SK-N-SH (cell line): ENCODE measurements around the gene LRP1. TPM values are rescaled to one million over a fixed set of nuclear protein-coding genes. Genes with fewer than 3 reads are reported as not detected.

Experiments used
- CTCF ChIA-PET: fragments of 300-600, 350-600 bp; formaldehyde crosslinking; extraction: SDS; loops from one replicate; lab custom pipeline; 2021; lab: Yijun Ruan, JAX
- POLR2A ChIA-PET: fragments of 350-600 bp; sonication (Branson Sonifier 250); formaldehyde crosslinking; extraction: SDS; loops from one replicate; lab custom pipeline; 2020; ENCODE audit warnings: antibody characterized with exemption, inconsistent platforms; lab: Yijun Ruan, JAX
- DNase-seq: peaks from one replicate; pipeline ENCODE4 v3.0.0; 2012
- H2AFZ ChIP-seq: fragments of 200-600 bp; sonication (generic); 2 replicates; pipeline ENCODE4 v1.8.1; 2016; ENCODE audit warnings: antibody characterized with exemption, mild to moderate bottlenecking, low read depth
- H3F3A ChIP-seq: fragments of 200-600 bp; sonication (generic); replicated peaks from 2 replicates; pipeline ENCODE3; 2016; ENCODE audit warnings: antibody characterized with exemption, mild to moderate bottlenecking; ENCODE audit not compliant: insufficient read depth
- H3K27ac ChIP-seq, 2 experiments: fragments of 200-500 bp in 1 of 2; fragments of 200-600 bp in 1 of 2; sonication (Bioruptor generic) in 1 of 2; sonication (generic), shearing (Covaris generic) in 1 of 2; 2 replicates each; pipeline versions ENCODE4 v1.5.1 to v1.6.1; 2014 to 2016; ENCODE audit warnings: low read depth in 2 of 2, inconsistent platforms in 1 of 2, low read length in 1 of 2, mild to moderate bottlenecking in 1 of 2, mixed read lengths in 1 of 2
- H3K27me3 ChIP-seq: fragments of 200-600 bp; sonication (generic), shearing (Covaris generic); 2 replicates; pipeline ENCODE4 v1.6.1; 2016; ENCODE audit warnings: mixed run types; ENCODE audit not compliant: insufficient read depth
- H3K36me3 ChIP-seq, 2 experiments: fragments of 200-500 bp in 1 of 2; fragments of 200-600 bp in 1 of 2; sonication (Bioruptor generic) in 1 of 2; sonication (generic) in 1 of 2; replicated peaks in 1 of 2; 2 replicates each; pipeline versions ENCODE3 to v1.5.1; 2014 to 2016; ENCODE audit warnings: low read length in 1 of 2, mild to moderate bottlenecking in 1 of 2; ENCODE audit not compliant: insufficient read depth in 2 of 2, control insufficient read depth in 1 of 2
- H3K4me1 ChIP-seq, 2 experiments: fragments of 200-500 bp in 1 of 2; fragments of 200-600 bp in 1 of 2; sonication (Bioruptor generic) in 1 of 2; sonication (generic), shearing (Covaris generic) in 1 of 2; 2 replicates each; pipeline versions ENCODE4 v1.5.1 to v1.6.1; 2014 to 2016; ENCODE audit warnings: low read depth in 1 of 2, low read length in 1 of 2, mixed run types in 1 of 2; ENCODE audit not compliant: insufficient read depth in 2 of 2, control insufficient read depth in 1 of 2
- H3K4me2 ChIP-seq: fragments of 200-600 bp; sonication (generic), shearing (Covaris generic); 2 replicates; pipeline ENCODE4 v1.6.1; 2017; ENCODE audit warnings: mixed run types
- H3K4me3 ChIP-seq, 2 experiments: fragments of 200-500 bp in 1 of 2; fragments of 200-600 bp in 1 of 2; sonication (Bioruptor generic) in 1 of 2; sonication (generic), shearing (Covaris generic) in 1 of 2; 2 replicates each; pipeline versions ENCODE4 v1.5.1 to v1.8.1; 2014 to 2016; ENCODE audit warnings: low read depth in 2 of 2, inconsistent platforms in 1 of 2, low read length in 1 of 2, mild to moderate bottlenecking in 1 of 2, mixed read lengths in 1 of 2, moderate library complexity in 1 of 2
- H3K79me2 ChIP-seq: fragments of 200-600 bp; sonication (generic); 2 replicates; pipeline ENCODE4 v1.8.1; 2017; ENCODE audit warnings: mild to moderate bottlenecking; ENCODE audit not compliant: insufficient read depth
- H3K9ac ChIP-seq: fragments of 200-600 bp; sonication (generic); 2 replicates; pipeline ENCODE4 v1.6.1; 2017; ENCODE audit warnings: mixed run types
- H3K9me2 ChIP-seq: fragments of 200-600 bp; sonication (generic); 2 replicates; pipeline ENCODE4 v1.6.1; 2017; ENCODE audit warnings: mixed run types
- H3K9me3 ChIP-seq: fragments of 200-600 bp; sonication (generic); 2 replicates; pipeline ENCODE4 v1.6.1; 2017; ENCODE audit warnings: mixed run types, mild to moderate bottlenecking, moderate library complexity
- H4K20me1 ChIP-seq: fragments of 200-600 bp; sonication (generic); 2 replicates; pipeline ENCODE4 v1.6.1; 2017; ENCODE audit warnings: mild to moderate bottlenecking, mixed run types; ENCODE audit not compliant: insufficient read depth
- CHD2 ChIP-seq: fragments of 150-350 bp; IDR thresholded peaks from 2 replicates; pipeline ENCODE4 v1.6.1; 2018; ENCODE audit warnings: low read length; ENCODE audit not compliant: partially characterized antibody
- ELF1 ChIP-seq: IDR thresholded peaks from 2 replicates; pipeline ENCODE4 v1.4.0; 2012
- EP300 ChIP-seq, 2 experiments: IDR thresholded peaks; 2 replicates each; pipeline versions ENCODE4 v1.4.0 to v1.6.1; 2012; ENCODE audit warnings: borderline replicate concordance in 1 of 2, low read depth in 1 of 2, low read length in 1 of 2
- EZH2phosphoT487 ChIP-seq: fragments of 200-600 bp; sonication (generic); IDR thresholded peaks from 2 replicates; pipeline ENCODE4 v1.6.1; 2017; ENCODE audit warnings: low read depth, mixed run types, mild to moderate bottlenecking, antibody characterized with exemption, moderate library complexity, borderline replicate concordance
- FOXJ3 ChIP-seq: sonication (generic); formaldehyde crosslinking; IDR thresholded peaks from 2 replicates; pipeline ENCODE4 v1.5.1; 2020; ENCODE audit warnings: mild to moderate bottlenecking, missing genetic modification reagents
- FOXM1 ChIP-seq: IDR thresholded peaks from 2 replicates; pipeline ENCODE4 v1.4.0; 2012; ENCODE audit warnings: low read depth, mild to moderate bottlenecking
- GABPA ChIP-seq: IDR thresholded peaks from 2 replicates; pipeline ENCODE4 v1.4.0; 2012; ENCODE audit warnings: low read depth, mild to moderate bottlenecking
- IRF3 ChIP-seq: fragments of 150-350 bp; IDR thresholded peaks from 2 replicates; pipeline ENCODE4 v1.6.1; 2016; ENCODE audit warnings: mild to moderate bottlenecking, low read depth, low read length
- MXI1 ChIP-seq: IDR thresholded peaks from 2 replicates; pipeline ENCODE4 v1.6.1; 2012; ENCODE audit warnings: mild to moderate bottlenecking, low read depth, low read length, improper control_type of control experiment
- NRF1 ChIP-seq: IDR thresholded peaks from 2 replicates; pipeline ENCODE4 v1.6.1; 2012; ENCODE audit warnings: low read depth, mild to moderate bottlenecking, low read length
- PBX3 ChIP-seq: IDR thresholded peaks from 2 replicates; pipeline ENCODE4; 2012
- RAD21 ChIP-seq: IDR thresholded peaks from 2 replicates; pipeline ENCODE4 v1.6.1; 2012; ENCODE audit warnings: mild to moderate bottlenecking, low read length
- RCOR1 ChIP-seq: fragments of 150-350 bp; IDR thresholded peaks from 2 replicates; pipeline ENCODE4 v1.6.1; 2017; ENCODE audit warnings: antibody characterized with exemption, low read length
- RFX5 ChIP-seq: IDR thresholded peaks from 2 replicates; pipeline ENCODE4 v1.6.1; 2012; ENCODE audit warnings: mild to moderate bottlenecking, improper control_type of control experiment, low read length
- RXRA ChIP-seq: IDR thresholded peaks from 2 replicates; pipeline ENCODE4 v1.4.0; 2012; ENCODE audit warnings: low read depth, mild to moderate bottlenecking, borderline replicate concordance
- SIN3A ChIP-seq: IDR thresholded peaks from 2 replicates; pipeline ENCODE4 v1.6.1; 2012; ENCODE audit warnings: low read depth, mild to moderate bottlenecking, low read length, moderate library complexity, borderline replicate concordance
- USF1 ChIP-seq: IDR thresholded peaks from 2 replicates; pipeline ENCODE4 v1.4.0; 2012; ENCODE audit warnings: low read depth, borderline replicate concordance
- YY1 ChIP-seq: IDR thresholded peaks from 2 replicates; pipeline ENCODE4 v1.4.0; 2012; ENCODE audit warnings: low read depth, mild to moderate bottlenecking
- ZBTB33 ChIP-seq: IDR thresholded peaks from 2 replicates; pipeline ENCODE4 v1.4.0; 2012; ENCODE audit warnings: low read depth, borderline replicate concordance
- WGBS: methylation state at CpG from one replicate; pipeline ENCODE4 v1.1.6; 2017; ENCODE audit warnings: low lambda C conversion rate; 5-methylcytosine and 5-hydroxymethylcytosine counted together
- polyA plus RNA-seq, 3 experiments: library from polyadenylated mRNA; depleted of rRNA; stranded (reverse); fragments of >200 nt; gene quantifications; 2 replicates each; pipeline ENCODE4 v1.2.3, GENCODE V29; 2012

The LRP1 gene
- polyA plus RNA-seq, 1 of the 3 experiments (the other 2 are of a cell fraction) = 55.0 TPM

GRCh38 chr12:57225680-57226210, 97.5 kb downstream of the LRP1 start:
- Histone ChIP-seq H3F3A (no peaks in the 10 kb centered on the region), H3K4me2 (no peak overlapping the region), H3K4me3 (no peak overlapping the region), H3K36me3 (no peaks in the 10 kb centered on the region), H3K27ac (no peak overlapping the region), H3K4me1 (peaks cover 0 to 13% of the 10 kb centered on the region in 2 experiments; a peak in 1 of 4 replicates), H3K9me2 (no peaks in the 10 kb centered on the region), H3K9ac (no peak overlapping the region), H3K79me2 (peaks cover 13% of the 10 kb centered on the region), H3K9me3 (no peaks in the 10 kb centered on the region), H2AFZ (no peak overlapping the region), H4K20me1 (no peaks in the 10 kb centered on the region), H3K27me3 (peaks cover 13% of the 10 kb centered on the region; the same call in 1 of the 2 replicates)
- WGBS = 91% methylated on average over 16 of the region's 18 CpGs
- TF ChIP-seq GABPA = no peak
- TF ChIP-seq PBX3 = no peak
- no peak for TF ChIP-seq IRF3
- no peak for TF ChIP-seq EZH2phosphoT487
- no peak for TF ChIP-seq MXI1
- TF ChIP-seq RAD21 = no peak
- TF ChIP-seq RCOR1 = no peak
- no peak for TF ChIP-seq NRF1
- ChIA-PET POLR2A (interaction anchor here (0.9 to 2.0 kb wide), 2 partner anchors 14 to 16 kb away, joined by 3 to 9 read pairs; no protein-coding TSS in a partner anchor), CTCF (interaction anchor here (0.8 to 31.5 kb wide), 5 partner anchors 13 to 229 kb away, joined by 3 to 937 read pairs (median 6); partner anchors contain the start of genes INHBE and NXPH4)
- no peak for DNase-seq

- no peak overlapping the region for H3K4me3 ChIP-seq
- DNase-seq = no peak
- no peaks in the 10 kb centered on the region for H3K9me2 ChIP-seq
- H3K36me3 ChIP-seq = peaks cover 3 to 5% of the 10 kb centered on the region in 2 experiments
- no peak overlapping the region for H2AFZ ChIP-seq
- no peaks in the 10 kb centered on the region for H4K20me1 ChIP-seq
- peaks cover 0 to 19% of the 10 kb centered on the region in 2 experiments; a peak in 1 of 4 replicates for H3K4me1 ChIP-seq
- H3K27me3 ChIP-seq = peaks cover 3% of the 10 kb centered on the region; the same call in 1 of the 2 replicates
- H3K9me3 ChIP-seq = no peaks in the 10 kb centered on the region
- H3F3A ChIP-seq = no peaks in the 10 kb centered on the region
- TF ChIP-seq YY1 (no peak), RCOR1 (no peak), RXRA (no peak), NRF1 (no peak), CHD2 (no peak), RAD21 (no peak), ELF1 (no peak), MXI1 (no peak), RFX5 (no peak), GABPA (no peak), SIN3A (no peak), FOXM1 (no peak), PBX3 (no peak), ZBTB33 (no peak), USF1 (no peak), EP300 (IDR thresholded peaks at IDR 0.05; ENCODE audit: borderline replicate concordance in 1 of 2, low read depth in 1 of 2, low read length in 1 of 2) (no peak), FOXJ3 (CRISPR knock-in tag) (no peak)
- ChIA-PET POLR2A (interaction anchor here (0.9 to 2.0 kb wide), 3 partner anchors 13 to 294 kb away, joined by 3 to 9 read pairs (median 3); no protein-coding TSS in a partner anchor), CTCF (interaction anchor here (0.8 to 31.5 kb wide), 6 partner anchors 14 to 232 kb away, joined by 3 to 937 read pairs (median 5); partner anchors contain the start of genes GLI1, INHBE and NXPH4)
- no peak overlapping the region for H3K27ac ChIP-seq
- H3K79me2 ChIP-seq = peaks cover 23% of the 10 kb centered on the region
- no peak overlapping the region for H3K9ac ChIP-seq
- 67% methylated on average over 25 of the region's 35 CpGs for WGBS
- no peak overlapping the region for H3K4me2 ChIP-seq
Observed at GRCh38 chr12:57226588-57227314, 98.5 kb downstream of the LRP1 start.
